Activated B cell treated with CpG ODN at 0.5 μM for 24 hours (primary cell): Measurements from ENCODE around the gene TMEM164. TPM values are rescaled to one million over a fixed set of nuclear protein-coding genes. Genes with fewer than 3 reads are reported as not detected.

Source experiments
- ATAC-seq: fragments of 200-7000 bp; cut with Tn5 transposase; one replicate; pipeline ENCODE4 v1.10.0; 2021; ENCODE audit warnings: low read depth, mild to moderate bottlenecking, moderate library complexity
- CTCF ChIA-PET: fragments of 350-600 bp; sonication (Branson Sonifier 250); formaldehyde crosslinking; loops from one replicate; lab custom pipeline; 2021; ENCODE audit warnings: antibody characterized with exemption; lab: Charles Lee
- POLR2A ChIA-PET: fragments of 350-600 bp; sonication (Branson Sonifier 250); formaldehyde crosslinking; loops from one replicate; lab custom pipeline; 2021; ENCODE audit warnings: antibody characterized with exemption; lab: Charles Lee
- DNase-seq: peaks from one replicate; pipeline ENCODE4 v3.0.0; 2022
- H3K27ac Mint-ChIP-seq: one replicate; pipeline ENCODE4 v1.8.0; 2020; ENCODE audit warnings: mixed read lengths
- H3K27me3 Mint-ChIP-seq: one replicate; pipeline ENCODE4 v1.8.0; 2021; ENCODE audit warnings: mixed read lengths
- H3K36me3 Mint-ChIP-seq: one replicate; pipeline ENCODE4 v1.8.0; 2021; ENCODE audit warnings: low read depth, mixed read lengths
- H3K4me1 Mint-ChIP-seq: one replicate; pipeline ENCODE4 v1.8.0; 2021; ENCODE audit warnings: mixed read lengths
- H3K4me3 Mint-ChIP-seq: one replicate; pipeline ENCODE4 v1.8.0; 2020; ENCODE audit warnings: mild to moderate bottlenecking, mixed read lengths
- H3K9me3 Mint-ChIP-seq: one replicate; pipeline ENCODE4 v1.8.0; 2020; ENCODE audit warnings: mixed read lengths
- CTCF ChIP-seq: fragments of 200-600 bp; IDR thresholded peaks from one replicate; pipeline ENCODE4 v1.8.0; 2022; ENCODE audit warnings: antibody characterized with exemption, mild to moderate bottlenecking
- intact Hi-C: fragments of 100-400 bp; cut with micrococcal nuclease; formaldehyde crosslinking; loops from one replicate; pipeline ENCODE4 v1.15.1; 2024
- total RNA-seq: library from RNA; stranded (reverse); gene quantifications from 2 replicates; pipeline ENCODE4 v1.2.3, GENCODE V29; 2022

Gene TMEM164
- total RNA-seq, 1 donor from 2014 or later = 21.8 TPM

GRCh38 chrX:110215411-110215810, 212.5 kb downstream of the TMEM164 start:
- CTCF ChIA-PET = no interaction called here
- no peak overlapping the region for H3K4me3 Mint-ChIP-seq
- H3K36me3 Mint-ChIP-seq = peaks cover 7% of the 10 kb centered on the region
- H3K27me3 Mint-ChIP-seq = no peaks in the 10 kb centered on the region
- ATAC-seq (no peak), DNase-seq (no peak)
- intact Hi-C loops = no loop called here
- peaks cover 6% of the 10 kb centered on the region for H3K4me1 Mint-ChIP-seq
- POLR2A ChIA-PET = no interaction called here
- H3K9me3 Mint-ChIP-seq = no peaks in the 10 kb centered on the region
- H3K27ac Mint-ChIP-seq = no peak overlapping the region
- no peak for TF ChIP-seq CTCF

DNA sequence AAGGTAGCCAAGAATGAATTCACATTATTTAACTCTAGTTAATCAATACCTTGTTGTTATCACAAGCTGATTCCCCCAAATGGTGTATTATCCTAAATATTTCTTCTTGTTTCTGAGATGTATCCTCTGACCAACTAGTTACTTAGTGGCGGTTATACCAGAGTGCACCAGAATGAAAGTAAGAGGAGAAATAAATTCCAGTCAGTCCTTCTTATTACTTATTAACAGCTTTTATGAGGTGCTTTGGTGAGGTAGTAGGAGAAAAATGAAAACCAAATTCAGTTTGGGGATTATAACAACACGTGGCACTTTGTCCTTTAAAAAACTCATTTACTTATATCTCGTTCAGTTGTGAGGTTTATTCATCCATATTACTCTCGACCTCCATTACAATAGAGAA, 213.1 kb downstream of the TMEM164 start:
- TF ChIP-seq CTCF = no peak
- Mint-ChIP-seq H3K27ac (no peak overlapping the region), H3K9me3 (no peaks in the 10 kb centered on the region), H3K4me3 (no peak overlapping the region), H3K36me3 (peaks cover 7% of the 10 kb centered on the region), H3K27me3 (no peaks in the 10 kb centered on the region), H3K4me1 (peaks cover 6% of the 10 kb centered on the region)
- ChIA-PET POLR2A (no interaction called here), CTCF (no interaction called here)
- ATAC-seq (no peak), DNase-seq (no peak)
- intact Hi-C loops = no loop called here

DNA sequence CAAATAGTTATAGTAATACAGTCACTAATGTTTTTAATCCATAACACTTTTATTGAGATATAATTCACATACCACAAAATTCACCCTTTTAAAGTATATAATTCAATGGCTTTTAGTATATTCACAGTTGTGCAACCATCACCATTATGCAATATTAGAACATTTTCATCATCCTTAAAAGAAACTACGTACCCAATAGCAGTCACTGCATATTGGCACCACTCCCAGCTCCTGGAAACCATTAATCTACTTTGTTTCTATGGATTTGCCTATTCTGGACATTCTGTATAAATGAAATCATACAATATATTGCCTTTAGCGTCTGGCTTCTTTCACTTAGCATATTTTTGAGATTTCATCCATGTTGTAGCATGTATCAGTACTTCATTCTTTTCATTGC, 215.7 kb downstream of the TMEM164 start:
- ATAC-seq (no peak), DNase-seq (no peak)
- Mint-ChIP-seq H3K9me3 (no peaks in the 10 kb centered on the region), H3K36me3 (peaks cover 7% of the 10 kb centered on the region), H3K27ac (no peak overlapping the region), H3K27me3 (no peaks in the 10 kb centered on the region), H3K4me1 (peaks cover 6% of the 10 kb centered on the region), H3K4me3 (no peak overlapping the region)
- ChIA-PET POLR2A (no interaction called here), CTCF (no interaction called here)
- no peak for TF ChIP-seq CTCF
- intact Hi-C loops = no loop called here

GRCh38 chrX:110219920-110220319, 217.0 kb downstream of the TMEM164 start:
- peaks cover 6% of the 10 kb centered on the region for H3K4me1 Mint-ChIP-seq
- H3K27me3 Mint-ChIP-seq = no peaks in the 10 kb centered on the region
- ChIA-PET CTCF (no interaction called here), POLR2A (no interaction called here)
- no peak for TF ChIP-seq CTCF
- H3K4me3 Mint-ChIP-seq = no peak overlapping the region
- intact Hi-C loops = no loop called here
- H3K36me3 Mint-ChIP-seq = peaks cover 7% of the 10 kb centered on the region
- ATAC-seq (no peak), DNase-seq (no peak)
- H3K9me3 Mint-ChIP-seq = no peaks in the 10 kb centered on the region
- H3K27ac Mint-ChIP-seq = no peak overlapping the region

DNA sequence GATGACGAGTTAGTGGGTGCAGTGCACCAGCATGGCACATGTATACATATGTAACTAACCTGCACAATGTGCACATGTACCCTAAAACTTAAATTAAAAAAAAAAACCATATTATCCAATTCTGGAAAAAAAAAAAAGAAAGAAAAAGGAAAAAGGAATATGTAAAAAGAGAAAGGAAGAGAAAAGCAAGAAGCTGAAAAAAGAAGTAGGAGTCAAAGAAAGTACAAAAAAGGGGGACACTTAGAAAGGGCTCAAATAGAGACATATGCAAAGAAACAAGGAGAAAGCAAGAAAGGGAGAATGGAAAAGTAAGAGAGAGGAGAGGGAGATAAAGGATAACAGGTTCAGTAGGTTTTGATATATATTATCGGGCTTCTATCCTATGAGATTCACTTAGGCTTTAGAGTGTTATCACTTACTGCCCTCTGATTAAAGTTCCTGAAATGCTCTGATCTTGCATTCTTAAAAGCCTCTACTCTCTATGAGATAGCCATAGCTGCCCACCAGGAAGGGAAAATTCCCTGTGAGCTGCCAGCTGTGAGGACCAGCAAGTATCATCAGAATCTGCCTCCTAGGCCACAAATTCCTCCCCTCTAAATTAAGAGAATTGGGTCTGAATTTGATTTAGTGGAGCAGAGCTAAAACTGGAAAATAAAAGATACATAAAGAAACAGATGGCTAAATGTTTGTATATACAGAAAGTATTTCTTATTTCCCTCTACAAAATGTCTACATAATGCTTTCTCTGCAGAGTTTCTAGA, 219.8 kb downstream of the TMEM164 start:
- peaks cover 4% of the 10 kb centered on the region for H3K4me1 Mint-ChIP-seq
- ATAC-seq (no peak), DNase-seq (no peak)
- intact Hi-C loops = no loop called here
- no peak for TF ChIP-seq CTCF
- H3K9me3 Mint-ChIP-seq = no peaks in the 10 kb centered on the region
- POLR2A ChIA-PET = no interaction called here
- peaks cover 1% of the 10 kb centered on the region for H3K36me3 Mint-ChIP-seq
- CTCF ChIA-PET = no interaction called here
- H3K27me3 Mint-ChIP-seq = no peaks in the 10 kb centered on the region
- no peak overlapping the region for H3K27ac Mint-ChIP-seq
- H3K4me3 Mint-ChIP-seq = no peak overlapping the region
